Measurements from ENCODE around the gene F13A1. TPM values are rescaled to one million over a fixed set of nuclear protein-coding genes. Genes with fewer than 3 reads are reported as not detected.

F13A1 gene
- total and polyA plus RNA-seq, 2 of the 13 experiments (the other 11 are each of a cell fraction or from before 2014, with no cell fraction given), result not detected

GRCh38 chr6:6219716-6220115 lies 100.7 kb downstream of the F13A1 start:
- Histone ChIP-seq H3K36me3 (replicated peaks in 1 of 2; ENCODE audit: control insufficient read depth in 1 of 2, insufficient read depth in 2 of 2, low read length in 2 of 2) (no peaks in the 10 kb centered on the region), H3K4me2 (ENCODE audit: low read depth, low read length) (no peak overlapping the region), H3K9ac (ENCODE audit: insufficient read depth, low read depth, low read length) (no peak overlapping the region), H3K9me3 (ENCODE audit: low read length) (no peaks in the 10 kb centered on the region), H3K27ac (ENCODE audit: extremely low read length, insufficient read depth, low read length) (no peak overlapping the region), H3K27me3 (ENCODE audit: control insufficient read depth in 1 of 2, insufficient read depth in 2 of 2, low read length in 2 of 2) (no peaks in the 10 kb centered on the region), H4K20me1 (ENCODE audit: insufficient read depth, low read length) (no peaks in the 10 kb centered on the region), H3K4me3 (replicated peaks in 1 of 3; ENCODE audit: insufficient read depth in 1 of 3, low read depth in 2 of 3, low read length in 3 of 3) (no peak overlapping the region), H3K79me2 (ENCODE audit: insufficient read depth, low read length) (no peaks in the 10 kb centered on the region), H3K4me1 (ENCODE audit: insufficient read depth, low read length) (no peaks in the 10 kb centered on the region), H2AFZ (ENCODE audit: low read length) (no peak overlapping the region)
- ChIA-PET POLR2A (no interaction called here), CTCF (ENCODE audit: low intra/inter-chr PET ratio, low total read pairs) (no interaction called here)
- 2% methylated on average over 3 of the region's 3 CpGs for WGBS (ENCODE audit: low lambda C conversion rate)
- BruUV-seq (replicated peaks), result no TSS peak
- no peak for ATAC-seq
- intact Hi-C loops (cut with micrococcal nuclease; ENCODE audit: unreplicated experiment), result loop anchor here (5.0 to 10.0 kb wide), 2 partner anchors 328 to 745 kb away; no protein-coding TSS in a partner anchor
- FAIRE-seq, result no peak
- DNase-seq (ENCODE audit: low spot score), result no peak
- in situ Hi-C loops (cut with HindIII; ENCODE audit: extremely low pct_ligation_motif_present, low pct_unique_long_range_greater_than_20kb), result loop anchor here (5.0 kb wide), 1 partner anchor 328 kb away; no protein-coding TSS in a partner anchor
- TF ChIP-seq SUZ12 (IDR thresholded peaks at IDR 0.05; ENCODE audit: low read depth, low read length), result no peak
- TF ChIP-seq ZNF460 (CRISPR knock-in tag; IDR thresholded peaks at IDR 0.05; ENCODE audit: borderline replicate concordance), result no peak
- no peak for TF ChIP-seq ZNF772 (CRISPR knock-in tag; IDR thresholded peaks at IDR 0.05)
- TF ChIP-seq KAT2B (IDR thresholded peaks at IDR 0.05; ENCODE audit: borderline replicate concordance, low read depth, low read length), result no peak
- no peak for TF ChIP-seq SOX6 (IDR thresholded peaks at IDR 0.05)
- TF ChIP-seq SOX6 (CRISPR knock-in tag; IDR thresholded peaks at IDR 0.05), result no peak
- no peak for TF ChIP-seq POLR2AphosphoS2 (IDR thresholded peaks at IDR 0.05; ENCODE audit: low read depth, low read length)
- no peak for TF ChIP-seq ZNF513 (CRISPR knock-in tag; conservative IDR thresholded peaks at IDR 0.05)
- TF ChIP-seq SRSF4 (IDR thresholded peaks at IDR 0.05; ENCODE audit: low read depth, low read length, poor library complexity, severe bottlenecking), result no peak
- no peak for TF ChIP-seq TAF1 (CRISPR knock-in tag; IDR thresholded peaks at IDR 0.05)
- no peak for TF ChIP-seq ZNF563 (CRISPR knock-in tag; IDR thresholded peaks at IDR 0.05)
- TF ChIP-seq ZNF768 (CRISPR knock-in tag; IDR thresholded peaks at IDR 0.05), result peak; percentile 84; the same call in 1 of the 2 replicates
- TF ChIP-seq NFE2L2 (IDR thresholded peaks at IDR 0.05; ENCODE audit: low read length), result peak; percentile 50; the same call in 1 of the 2 replicates
- no peak for TF ChIP-seq KAT7 (CRISPR knock-in tag; IDR thresholded peaks at IDR 0.05; ENCODE audit: borderline replicate concordance)
- no peak for TF ChIP-seq ZKSCAN5 (CRISPR knock-in tag; IDR thresholded peaks at IDR 0.05)
- TF ChIP-seq SKI (IDR thresholded peaks at IDR 0.05; ENCODE audit: partially characterized antibody), result no peak
- TF ChIP-seq FOXA1 (IDR thresholded peaks at IDR 0.05), result no peak
- TF ChIP-seq FOXA1 (CRISPR knock-in tag; IDR thresholded peaks at IDR 0.05), result no peak

Measured in HepG2 (cell line).